Common myeloid progenitor, CD34-positive (primary cell): ENCODE measurements around the gene TBC1D1.
A peak's percentile ranks its signal among the peaks of the same experiment; 100 is the strongest.

Experiments used
- CTCF ChIA-PET: fragments of 350-600 bp; sonication (Branson Sonifier 250); formaldehyde crosslinking; loops from one replicate; lab custom pipeline; 2021; ENCODE audit warnings: antibody characterized with exemption; lab: Charles Lee
- POLR2A ChIA-PET: fragments of 350-600 bp; sonication (Branson Sonifier 250); formaldehyde crosslinking; loops from one replicate; lab custom pipeline; 2021; ENCODE audit warnings: antibody characterized with exemption; lab: Charles Lee
- DNase-seq, 3 donors: peaks; one replicate each; pipeline versions ENCODE4 v3.0.0 to v3.0.0-alpha.2; 2013
- H3K27ac ChIP-seq, 2 experiments: 1 replicate in 1 of 2; 2 replicates in 1 of 2; pipeline ENCODE4 v1.7.0; 2013; ENCODE audit warnings: inconsistent platforms in 2 of 2, low read length in 2 of 2, mild to moderate bottlenecking in 2 of 2, low read depth in 1 of 2, moderate library complexity in 1 of 2; ENCODE audit not compliant: severe bottlenecking in 2 of 2, insufficient read depth in 1 of 2, poor library complexity in 1 of 2
- H3K27me3 ChIP-seq, 5 experiments: replicated peaks in 2 of 5; 1 replicate in 3 of 5; 2 replicates in 2 of 5; pipeline versions ENCODE4 v1.6.1 to v1.7.0; 2013; ENCODE audit warnings: low read length in 4 of 5, mild to moderate bottlenecking in 2 of 5, moderate library complexity in 2 of 5, inconsistent platforms in 1 of 5; ENCODE audit not compliant: insufficient read depth in 5 of 5, control insufficient read depth in 4 of 5
- H3K36me3 ChIP-seq, 4 experiments: 1 replicate in 2 of 4; 2 replicates in 2 of 4; pipeline versions ENCODE4 v1.6.1 to v1.7.0; 2013; ENCODE audit warnings: low read length in 3 of 4, control low read depth in 1 of 4, mild to moderate bottlenecking in 1 of 4; ENCODE audit not compliant: control insufficient read depth in 4 of 4, insufficient read depth in 4 of 4
- H3K4me1 ChIP-seq, 4 experiments: 1 replicate in 3 of 4; 2 replicates in 1 of 4; pipeline versions ENCODE4 v1.6.1 to v1.7.1; 2013; ENCODE audit warnings: low read length in 3 of 4, mild to moderate bottlenecking in 3 of 4, control low read depth in 1 of 4, inconsistent platforms in 1 of 4, moderate library complexity in 1 of 4; ENCODE audit not compliant: control insufficient read depth in 4 of 4, insufficient read depth in 4 of 4; ENCODE audit errors: control extremely low read depth in 1 of 4
- H3K4me3 ChIP-seq, 7 experiments: 1 replicate in 4 of 7; 2 replicates in 3 of 7; pipeline versions ENCODE4 v1.5.1 to v1.7.0; 2013; ENCODE audit warnings: mild to moderate bottlenecking in 7 of 7, low read length in 6 of 7, moderate library complexity in 6 of 7, inconsistent platforms in 2 of 7, low read depth in 2 of 7, control low read depth in 1 of 7; ENCODE audit not compliant: insufficient read depth in 4 of 7, control insufficient read depth in 1 of 7; ENCODE audit errors: extremely low read depth in 1 of 7
- H3K9me3 ChIP-seq, 5 experiments: 1 replicate in 4 of 5; 2 replicates in 1 of 5; pipeline versions ENCODE4 v1.6.1 to v1.7.1; 2013; ENCODE audit warnings: low read length in 4 of 5, mild to moderate bottlenecking in 2 of 5, inconsistent platforms in 1 of 5, low read depth in 1 of 5, moderate library complexity in 1 of 5; ENCODE audit not compliant: control insufficient read depth in 4 of 5, insufficient read depth in 2 of 5; ENCODE audit errors: control extremely low read depth in 1 of 5
- WGBS: methylation state at CpG from one replicate; pipeline ENCODE4 v1.1.5; 2013; ENCODE audit not compliant: insufficient coverage; 5-methylcytosine and 5-hydroxymethylcytosine counted together

TBC1D1 gene

GRCh38 chr4:38077791-38078489 is 187.1 kb downstream of the TBC1D1 start:
- no peak for DNase-seq
- no peak overlapping the region for H3K27ac ChIP-seq
- ChIA-PET CTCF (interaction anchor here (1.0 to 5.2 kb wide), 9 partner anchors 8 to 100 kb away, joined by 3 to 28 read pairs (median 4); no protein-coding TSS in a partner anchor), POLR2A (no interaction called here)
- no peaks in the 10 kb centered on the region for H3K9me3 ChIP-seq
- H3K27me3 ChIP-seq, result no peaks in the 10 kb centered on the region
- peaks cover 15 to 44% (median 41%) of the 10 kb centered on the region in 4 experiments for H3K4me1 ChIP-seq
- WGBS, result 97% methylated on average over 8 of the region's 12 CpGs
- H3K4me3 ChIP-seq, result no peak overlapping the region
- peaks cover 2 to 21% (median 4%) of the 10 kb centered on the region in 4 experiments for H3K36me3 ChIP-seq

GRCh38 chr4:38078590-38079421 is 187.9 kb downstream of the TBC1D1 start:
- H3K4me1 ChIP-seq, result peaks cover 15 to 47% (median 41%) of the 10 kb centered on the region in 4 experiments
- POLR2A ChIA-PET, result no interaction called here
- WGBS, result 62% methylated on average over 7 of the region's 7 CpGs
- H3K27me3 ChIP-seq, result no peaks in the 10 kb centered on the region
- peak overlapping the region in 1 of 2 experiments; percentile 7 for H3K27ac ChIP-seq
- H3K36me3 ChIP-seq, result peaks cover 0 to 12% (median 2%) of the 10 kb centered on the region in 4 experiments
- H3K9me3 ChIP-seq, result no peaks in the 10 kb centered on the region
- peak in 2 of 3 donors; percentile 17 to 26 for DNase-seq
- H3K4me3 ChIP-seq, result peak overlapping the region in 1 of 7 experiments; percentile 19
- CTCF ChIA-PET, result interaction anchor here (0.7 to 5.2 kb wide), 7 partner anchors 8 to 99 kb away, joined by 3 to 28 read pairs (median 4); no protein-coding TSS in a partner anchor

- 95% methylated on average over 12 of the region's 14 CpGs for WGBS
- H3K4me3 ChIP-seq, result no peak overlapping the region
- no peaks in the 10 kb centered on the region for H3K27me3 ChIP-seq
- DNase-seq, result no peak
- H3K4me1 ChIP-seq, result peaks cover 10 to 39% (median 36%) of the 10 kb centered on the region in 4 experiments
- ChIA-PET POLR2A (no interaction called here), CTCF (interaction anchor here (0.7 to 5.2 kb wide), 5 partner anchors 10 to 100 kb away, joined by 3 to 28 read pairs (median 5); no protein-coding TSS in a partner anchor)
- H3K36me3 ChIP-seq, result peaks cover 0 to 10% (median 3%) of the 10 kb centered on the region in 4 experiments
- H3K27ac ChIP-seq, result no peak overlapping the region
- H3K9me3 ChIP-seq, result no peaks in the 10 kb centered on the region
Measured at GRCh38 chr4:38080061-38080974, 189.4 kb downstream of the TBC1D1 start.

- no peak for DNase-seq
- Histone ChIP-seq H3K27ac (no peak overlapping the region), H3K27me3 (no peaks in the 10 kb centered on the region), H3K36me3 (peaks cover 0 to 14% (median 3%) of the 10 kb centered on the region in 4 experiments), H3K9me3 (no peaks in the 10 kb centered on the region), H3K4me3 (peak overlapping the region in 1 of 7 experiments; percentile 1), H3K4me1 (peaks cover 8 to 31% (median 27%) of the 10 kb centered on the region in 4 experiments)
- CTCF ChIA-PET, result interaction anchor here (0.6 to 5.2 kb wide), 6 partner anchors 8 to 590 kb away, joined by 3 to 28 read pairs (median 4); no protein-coding TSS in a partner anchor
- POLR2A ChIA-PET, result interaction anchor here (1.1 kb wide), 1 partner anchor 12 kb away, joined by 4 read pairs; no protein-coding TSS in a partner anchor
- WGBS, result 93% methylated on average over 4 of the region's 6 CpGs
Measured at GRCh38 chr4:38082021-38082420, 191.1 kb downstream of the TBC1D1 start.

- no peaks in the 10 kb centered on the region for H3K9me3 ChIP-seq
- H3K27me3 ChIP-seq, result no peaks in the 10 kb centered on the region
- peaks cover 8 to 31% (median 27%) of the 10 kb centered on the region in 4 experiments for H3K4me1 ChIP-seq
- CTCF ChIA-PET, result interaction anchor here (1.0 to 5.2 kb wide), 5 partner anchors 8 to 97 kb away, joined by 3 to 28 read pairs (median 5); no protein-coding TSS in a partner anchor
- WGBS, result 39% methylated on average over 8 of the region's 11 CpGs
- peak in 1 of 3 donors; percentile 18 for DNase-seq
- POLR2A ChIA-PET, result interaction anchor here (1.1 kb wide), 2 partner anchors 12 to 52 kb away, joined by 3 to 4 read pairs; no protein-coding TSS in a partner anchor
- H3K36me3 ChIP-seq, result peaks cover 0 to 17% (median 3%) of the 10 kb centered on the region in 4 experiments
- H3K27ac ChIP-seq, result no peak overlapping the region
- peak overlapping the region in 3 of 7 experiments; percentile 1 to 19 (median 10) for H3K4me3 ChIP-seq
Measured at GRCh38 chr4:38082424-38083385, 191.8 kb downstream of the TBC1D1 start.
